Tibial artery (tissue), 4 donors: ENCODE measurements around the gene LPAR4.
A peak's percentile ranks its signal among the peaks of the same experiment; 100 is the strongest.

Source experiments
- DNase-seq, 2 donors: peaks; one replicate each; pipeline ENCODE4 v3.0.0-alpha.2; 2019
- H3K27ac ChIP-seq, 2 donors: fragments of 200-600 bp; sonication (generic) in 1 of 2; 1 replicate in 1 of 2; 2 replicates in 1 of 2; pipeline ENCODE4 v1.5.1; 2018 to 2019; ENCODE audit warnings: mild to moderate bottlenecking in 1 of 2
- H3K27me3 ChIP-seq, 2 donors: fragments of 200-600 bp; sonication (generic) in 1 of 2; one replicate each; pipeline versions ENCODE4 v1.5.1 to v1.6.0; 2016 to 2019
- H3K36me3 ChIP-seq, 3 donors: fragments of 200-600 bp; sonication (generic) in 2 of 3; one replicate each; pipeline ENCODE4 v1.5.1; 2016 to 2019; ENCODE audit warnings: mild to moderate bottlenecking in 2 of 3
- H3K4me1 ChIP-seq, 4 donors: fragments of 200-600 bp; sonication (generic) in 2 of 4; 1 replicate in 3 of 4; 2 replicates in 1 of 4; pipeline ENCODE4 v1.5.1; 2016 to 2019
- H3K4me3 ChIP-seq, 2 donors: fragments of 200-600 bp; sonication (generic) in 1 of 2; 1 replicate in 1 of 2; 2 replicates in 1 of 2; pipeline ENCODE4 v1.5.1; 2018 to 2019; ENCODE audit warnings: mild to moderate bottlenecking in 2 of 2
- H3K9me3 ChIP-seq, 3 donors: fragments of 200-600 bp; sonication (generic) in 1 of 3; one replicate each; pipeline ENCODE4 v1.5.1; 2016 to 2019
- CTCF ChIP-seq, 2 experiments: fragments of 200-600 bp in 1 of 2; fragments of 450-650 bp in 1 of 2; IDR thresholded peaks; one replicate each; pipeline ENCODE4 v1.5.1; 2017 to 2019; ENCODE audit warnings: antibody characterized with exemption in 2 of 2, mild to moderate bottlenecking in 1 of 2, moderate library complexity in 1 of 2
- intact Hi-C: fragments of 100-400 bp; cut with DNase I; formaldehyde crosslinking; loops from one replicate; pipeline ENCODE4 v1.15.0; 2023; ENCODE audit warnings: low total_unique reads

LPAR4 gene

GRCh38 chrX:78725287-78725686 lies 22.2 kb upstream of the LPAR4 start:
- Histone ChIP-seq H3K36me3 (no peaks in the 10 kb centered on the region), H3K4me3 (no peak overlapping the region), H3K27me3 (no peaks in the 10 kb centered on the region), H3K27ac (no peak overlapping the region), H3K9me3 (no peaks in the 10 kb centered on the region), H3K4me1 (no peaks in the 10 kb centered on the region)
- TF ChIP-seq CTCF (IDR thresholded peaks at IDR 0.05) = no peak
- intact Hi-C loops = loop anchor here (10.0 kb wide), 1 partner anchor 550 kb away; no protein-coding TSS in a partner anchor
- no peak for DNase-seq

GRCh38 chrX:78746496-78746895 lies 1.0 kb upstream of the LPAR4 start:
- Histone ChIP-seq H3K27me3 (no peaks in the 10 kb centered on the region), H3K27ac (no peak overlapping the region), H3K4me3 (no peak overlapping the region), H3K4me1 (no peaks in the 10 kb centered on the region), H3K9me3 (no peaks in the 10 kb centered on the region), H3K36me3 (no peaks in the 10 kb centered on the region)
- TF ChIP-seq CTCF (IDR thresholded peaks at IDR 0.05) = no peak
- no peak for DNase-seq
- intact Hi-C loops = no loop called here

GRCh38 chrX:78747971-78748370 lies 451 bp downstream of the LPAR4 start:
- Histone ChIP-seq H3K27me3 (no peaks in the 10 kb centered on the region), H3K9me3 (no peaks in the 10 kb centered on the region), H3K27ac (no peak overlapping the region), H3K4me3 (peak overlapping the region; percentile 33 to 40), H3K36me3 (no peaks in the 10 kb centered on the region), H3K4me1 (no peaks in the 10 kb centered on the region)
- DNase-seq = no peak
- no peak for TF ChIP-seq CTCF (IDR thresholded peaks at IDR 0.05)
- intact Hi-C loops = no loop called here

GRCh38 chrX:78748846-78749245 lies 1.3 kb downstream of the LPAR4 start:
- intact Hi-C loops = no loop called here
- Histone ChIP-seq H3K4me1 (peaks cover 0 to 4% (median 0%) of the 10 kb centered on the region in 4 donors), H3K36me3 (no peaks in the 10 kb centered on the region), H3K4me3 (no peak overlapping the region), H3K27me3 (no peaks in the 10 kb centered on the region), H3K27ac (no peak overlapping the region), H3K9me3 (no peaks in the 10 kb centered on the region)
- no peak for TF ChIP-seq CTCF (IDR thresholded peaks at IDR 0.05)
- DNase-seq = no peak

- no peak for DNase-seq
- intact Hi-C loops = no loop called here
- H3K4me1 ChIP-seq = peaks cover 0 to 4% (median 0%) of the 10 kb centered on the region in 4 donors
- no peak overlapping the region for H3K4me3 ChIP-seq
- H3K36me3 ChIP-seq = no peaks in the 10 kb centered on the region
- no peak for TF ChIP-seq CTCF (IDR thresholded peaks at IDR 0.05)
- H3K27ac ChIP-seq = no peak overlapping the region
- no peaks in the 10 kb centered on the region for H3K9me3 ChIP-seq
- no peaks in the 10 kb centered on the region for H3K27me3 ChIP-seq
Measured at GRCh38 chrX:78753571-78753970, 6.1 kb downstream of the LPAR4 start.

- DNase-seq = no peak
- no peak overlapping the region for H3K27ac ChIP-seq
Measured at GRCh38 chrX:78754917-78755316, 7.4 kb downstream of the LPAR4 start.

More at GRCh38 chrX:78754917-78755316, 7.4 kb downstream of the LPAR4 start:
- no peaks in the 10 kb centered on the region for H3K27me3 ChIP-seq
- H3K4me3 ChIP-seq = no peak overlapping the region
- no peak for TF ChIP-seq CTCF (IDR thresholded peaks at IDR 0.05)
- no peaks in the 10 kb centered on the region for H3K36me3 ChIP-seq
- H3K9me3 ChIP-seq = no peaks in the 10 kb centered on the region
- intact Hi-C loops = no loop called here
- peaks cover 0 to 4% (median 0%) of the 10 kb centered on the region in 4 donors for H3K4me1 ChIP-seq
